ENCODE data around the gene PXDN.

DNA sequence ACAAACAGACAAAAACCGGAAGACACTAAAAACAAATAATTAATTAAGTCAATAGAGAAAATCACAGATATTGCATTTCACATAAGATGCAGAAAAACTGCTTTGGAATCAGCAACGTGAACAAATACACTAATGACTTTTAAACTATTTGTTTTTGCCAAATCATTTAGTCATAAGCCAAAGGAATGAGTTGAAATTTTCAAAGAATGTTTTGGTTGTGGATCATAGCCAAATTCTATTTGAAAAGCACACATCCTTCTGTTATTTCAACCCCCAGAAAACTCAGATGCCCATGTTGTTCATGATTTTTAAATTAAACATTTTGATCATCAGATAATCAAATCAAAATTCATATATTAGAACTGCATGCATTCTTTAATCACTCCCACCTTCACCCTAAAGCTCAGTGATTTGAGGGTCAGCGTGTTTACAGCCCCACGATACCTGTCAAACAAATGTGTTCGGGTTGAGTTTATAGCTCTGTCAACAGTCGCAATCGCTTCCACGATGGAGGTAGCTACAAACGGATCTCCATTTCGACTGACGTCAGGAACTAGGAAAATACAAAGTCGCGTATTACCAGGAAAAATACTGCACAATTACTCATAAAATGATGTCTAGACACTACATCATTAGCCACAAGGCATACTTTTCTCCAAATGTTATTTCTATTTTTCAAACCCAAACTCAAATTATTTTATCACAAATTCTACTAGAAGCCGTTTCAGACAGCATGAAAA, 90.2 kb downstream of the PXDN start:
- TF ChIP-seq TAF1 (IDR thresholded peaks at IDR 0.05; ENCODE audit: borderline replicate concordance, low read depth, low read length) = no peak
- TF ChIP-seq POLR2AphosphoS5 (IDR thresholded peaks at IDR 0.05; ENCODE audit: low read depth, low read length) = no peak
- TF ChIP-seq POLR2A (IDR thresholded peaks at IDR 0.05; ENCODE audit: low read depth, low read length) = no peak

All from GM12892 (cell line).